ENCODE data around the gene MYOM1. TPM values are rescaled to one million over a fixed set of nuclear protein-coding genes. Genes with fewer than 3 reads are reported as not detected.

MYOM1 gene
- 0.56 TPM for polyA plus RNA-seq (2012; ENCODE audit: insufficient read depth, insufficient read length, low read depth)

GRCh38 chr18:3219631-3220335 is at the start of gene MYOM1:
TSS of gene MYOM1 (minus strand) at chr18:3219968. CDS start at chr18:3215223, 4,745 bp downstream.
- Histone ChIP-seq H3K9me3 (no peaks in the 10 kb centered on the region), H3K27me3 (no peaks in the 10 kb centered on the region), H3K36me3 (no peaks in the 10 kb centered on the region), H3K4me1 (no peaks in the 10 kb centered on the region), H3K4me3 (ENCODE audit: low read depth, low read length) (no peak within 1 kb of the TSS)
- no peak for DNase-seq
- TF ChIP-seq CTCF (IDR thresholded peaks at IDR 0.05; ENCODE audit: low read depth, low read length), result no peak

GRCh38 chr18:3269241-3269913 is 49.6 kb upstream of the MYOM1 start:
- no peaks in the 10 kb centered on the region; the same call in 1 of the 2 replicates for H3K4me1 ChIP-seq
- H3K36me3 ChIP-seq, result no peaks in the 10 kb centered on the region
- no peaks in the 10 kb centered on the region for H3K9me3 ChIP-seq
- DNase-seq, result no peak
- no peaks in the 10 kb centered on the region for H3K27me3 ChIP-seq
- TF ChIP-seq CTCF (IDR thresholded peaks at IDR 0.05; ENCODE audit: low read depth, low read length), result no peak
- H3K4me3 ChIP-seq (ENCODE audit: low read depth, low read length), result no peak overlapping the region

GRCh38 chr18:3268306-3268705 is 48.5 kb upstream of the MYOM1 start:
- no peaks in the 10 kb centered on the region; the same call in 1 of the 2 replicates for H3K4me1 ChIP-seq
- no peak overlapping the region for H3K4me3 ChIP-seq (ENCODE audit: low read depth, low read length)
- H3K36me3 ChIP-seq, result no peaks in the 10 kb centered on the region
- no peaks in the 10 kb centered on the region for H3K9me3 ChIP-seq
- H3K27me3 ChIP-seq, result no peaks in the 10 kb centered on the region
- no peak for DNase-seq
- no peak for TF ChIP-seq CTCF (IDR thresholded peaks at IDR 0.05; ENCODE audit: low read depth, low read length)

- no peaks in the 10 kb centered on the region for H3K9me3 ChIP-seq
- H3K27me3 ChIP-seq, result no peaks in the 10 kb centered on the region
- no peak overlapping the region for H3K4me3 ChIP-seq (ENCODE audit: low read depth, low read length)
- DNase-seq, result no peak
- no peaks in the 10 kb centered on the region; the same call in 1 of the 2 replicates for H3K4me1 ChIP-seq
- TF ChIP-seq CTCF (IDR thresholded peaks at IDR 0.05; ENCODE audit: low read depth, low read length), result no peak
- H3K36me3 ChIP-seq, result no peaks in the 10 kb centered on the region
Measured at GRCh38 chr18:3266062-3266608, 46.4 kb upstream of the MYOM1 start.

GRCh38 chr18:3265564-3266033 is 45.8 kb upstream of the MYOM1 start:
- H3K4me1 ChIP-seq, result no peaks in the 10 kb centered on the region; the same call in 1 of the 2 replicates
- no peaks in the 10 kb centered on the region for H3K9me3 ChIP-seq
- no peak overlapping the region for H3K4me3 ChIP-seq (ENCODE audit: low read depth, low read length)
- no peaks in the 10 kb centered on the region for H3K36me3 ChIP-seq
- no peaks in the 10 kb centered on the region for H3K27me3 ChIP-seq
- DNase-seq, result no peak
- no peak for TF ChIP-seq CTCF (IDR thresholded peaks at IDR 0.05; ENCODE audit: low read depth, low read length)

All from BE2C (cell line).